Hypothalamus (tissue), 51 donors: ENCODE measurements around the gene MYO1E.
"Not testable (repeated sequence)": the region's sequence is repeated elsewhere in the genome, so short reads cannot be mapped to it uniquely, and the experiment has no call there.

Source experiments
- DNase-seq, 51 donors: peaks; one replicate each; lab custom pipeline; 2025; lab: John Stamatoyannopoulos, UW

Gene MYO1E

DNA sequence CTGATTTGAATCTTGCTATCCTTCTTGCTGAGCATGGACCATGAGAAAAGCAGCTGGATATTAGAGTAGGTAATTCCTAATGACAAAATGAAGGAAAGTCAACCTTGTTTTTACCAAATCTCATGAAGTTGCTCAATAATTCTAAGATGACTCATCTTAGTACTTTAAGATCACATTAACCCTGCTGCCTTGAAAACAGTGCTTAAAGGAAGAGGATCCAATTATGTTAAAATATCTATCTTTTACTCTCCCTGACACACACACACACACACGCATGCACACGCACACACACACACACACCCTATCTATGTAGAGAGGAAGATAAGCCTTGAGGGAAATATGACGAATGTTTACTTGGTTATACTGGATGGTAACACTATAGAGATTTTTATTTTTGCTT lies 16.0 kb upstream of the MYO1E start:
- DNase-seq = no peak

DNA sequence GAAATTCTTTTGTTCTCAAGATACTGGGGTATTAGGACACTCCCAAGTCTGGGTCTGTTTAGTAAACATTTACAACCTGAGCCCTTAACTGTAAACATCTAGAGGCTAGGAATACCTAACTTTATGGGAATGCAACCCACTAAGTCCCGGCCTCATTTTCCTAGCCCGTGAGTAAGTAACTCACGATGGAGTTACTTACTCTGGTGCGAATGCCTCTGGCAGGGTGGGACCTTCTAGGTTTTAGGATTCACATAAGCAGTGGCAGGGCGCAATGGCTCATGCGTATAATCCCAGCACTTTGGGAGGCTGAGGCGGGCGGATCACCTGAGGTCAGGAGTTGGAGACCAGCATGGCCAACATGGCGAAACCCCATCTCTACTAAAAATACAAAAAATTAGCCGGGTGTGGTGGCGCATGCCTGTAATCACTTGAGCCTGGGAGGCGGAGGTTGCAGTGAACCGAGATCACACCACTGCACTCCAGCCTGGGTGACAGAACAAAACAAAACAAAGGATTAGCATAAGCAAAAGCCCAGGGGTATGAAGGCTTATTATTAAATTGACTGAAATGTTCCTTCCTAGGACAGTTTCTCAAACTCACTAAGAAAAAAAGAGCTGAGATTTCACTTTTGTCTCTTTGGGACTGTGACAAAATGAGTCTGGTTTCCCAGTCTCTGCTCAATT lies 14.7 kb upstream of the MYO1E start:
- DNase-seq = not testable (repeated sequence)

DNA sequence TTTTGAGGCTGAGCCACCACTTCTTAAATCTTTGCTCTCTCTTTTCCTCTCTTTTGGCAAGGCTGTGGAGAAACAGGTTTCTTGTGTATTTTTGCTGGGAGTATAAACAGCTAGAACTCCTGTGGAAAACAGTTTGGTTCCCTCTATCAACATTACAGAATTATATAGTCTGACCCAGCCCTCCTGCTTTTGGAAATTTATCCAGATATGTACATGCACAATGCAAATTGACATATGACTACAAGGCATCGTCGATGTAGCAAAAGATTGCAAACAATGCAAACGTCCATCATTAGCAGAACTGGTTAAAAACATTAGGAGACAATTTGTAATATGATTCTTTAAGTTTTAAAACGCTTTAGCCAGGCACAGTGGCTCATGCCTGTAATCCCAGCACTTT lies 12.5 kb upstream of the MYO1E start:
- DNase-seq = no peak

DNA sequence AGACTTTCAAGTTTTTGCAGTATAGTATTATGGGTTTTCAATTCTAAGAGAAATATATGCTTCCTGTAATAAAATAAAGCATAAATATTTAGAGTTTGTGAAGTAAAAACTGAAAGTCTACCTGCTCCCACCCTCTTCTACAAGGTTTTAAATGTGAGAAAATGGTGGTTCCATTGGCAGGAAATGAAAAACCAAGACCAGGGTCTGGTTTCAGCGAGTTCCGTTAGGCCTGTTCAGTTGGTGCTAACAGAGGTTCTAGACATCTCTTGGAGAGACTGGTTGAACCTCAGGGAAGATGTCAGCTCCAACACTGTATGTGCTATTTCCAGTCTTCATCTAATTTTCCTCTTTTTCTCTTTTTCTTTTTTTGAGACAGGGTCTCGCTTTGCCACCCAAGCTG lies 11.8 kb upstream of the MYO1E start:
- no peak for DNase-seq

DNA sequence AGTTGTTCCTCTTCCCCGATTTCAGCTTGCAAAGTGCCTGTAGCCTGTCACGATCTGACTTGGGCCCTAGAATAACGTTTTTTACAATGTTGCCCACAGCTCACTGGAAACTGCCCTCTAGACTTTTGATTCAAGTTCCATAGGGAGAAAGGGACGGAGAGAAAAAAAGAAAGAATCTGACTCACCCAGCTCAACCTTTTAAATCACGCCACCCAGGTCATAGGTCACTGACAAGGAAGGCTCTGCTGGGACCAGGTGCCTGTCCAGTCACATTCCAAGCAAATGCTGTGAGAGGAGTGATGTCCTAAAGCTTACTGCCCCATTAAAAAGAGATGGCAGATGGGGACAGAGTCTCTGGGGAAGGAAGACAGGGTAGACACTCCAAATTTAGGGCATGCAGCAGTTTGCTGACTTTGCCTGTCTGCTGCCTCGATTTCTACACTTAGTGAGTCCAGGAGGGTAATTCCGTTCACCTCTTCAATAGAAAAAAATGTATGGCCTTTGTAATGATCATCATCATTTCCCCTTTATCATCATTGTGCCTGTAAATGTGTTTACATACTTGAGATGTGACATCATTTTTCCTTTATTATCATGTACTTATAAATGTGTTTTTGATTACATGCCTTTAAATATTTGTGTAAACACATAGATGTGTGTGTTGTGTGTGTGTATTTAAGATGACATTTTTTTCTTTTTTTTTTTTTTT lies 8.4 kb upstream of the MYO1E start:
- DNase-seq = no peak

DNA sequence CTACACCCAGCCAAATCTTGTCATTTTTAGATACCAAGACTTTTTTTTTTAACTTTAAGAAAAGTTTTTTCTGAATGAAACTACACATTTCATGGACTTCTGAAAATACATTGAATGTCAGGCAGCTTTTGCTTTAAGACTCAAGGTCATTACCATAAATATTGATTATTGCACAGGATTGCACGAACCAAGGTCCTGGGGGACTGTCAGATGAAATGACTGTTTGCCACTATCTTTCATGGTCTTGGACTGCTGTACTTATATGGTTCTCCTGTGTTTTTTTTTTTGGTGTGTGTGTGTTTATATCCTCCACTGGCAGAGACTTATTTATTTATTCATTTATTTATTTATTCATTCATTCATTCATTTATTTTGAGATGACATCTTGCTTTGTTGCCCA lies 6.9 kb upstream of the MYO1E start:
- no peak for DNase-seq

DNA sequence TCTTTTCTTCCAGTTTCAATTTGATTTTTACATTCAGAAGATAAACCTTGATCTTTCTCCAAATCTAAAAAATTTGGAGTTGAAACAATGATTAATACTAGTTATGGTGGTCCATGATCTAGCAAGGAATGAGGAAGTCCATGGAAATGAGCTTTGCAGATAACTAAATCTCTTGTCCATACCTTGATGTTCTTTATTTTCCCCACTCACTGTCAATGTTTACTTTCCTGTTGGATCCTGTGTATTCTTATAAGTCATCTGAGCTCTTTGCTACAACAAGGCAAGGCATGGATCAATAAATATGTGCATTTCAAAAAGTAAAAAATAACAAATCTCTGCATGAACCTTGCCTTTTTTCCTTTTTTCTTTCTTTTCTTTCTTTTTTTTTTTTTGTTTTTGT lies 6.2 kb upstream of the MYO1E start:
- DNase-seq = no peak

DNA sequence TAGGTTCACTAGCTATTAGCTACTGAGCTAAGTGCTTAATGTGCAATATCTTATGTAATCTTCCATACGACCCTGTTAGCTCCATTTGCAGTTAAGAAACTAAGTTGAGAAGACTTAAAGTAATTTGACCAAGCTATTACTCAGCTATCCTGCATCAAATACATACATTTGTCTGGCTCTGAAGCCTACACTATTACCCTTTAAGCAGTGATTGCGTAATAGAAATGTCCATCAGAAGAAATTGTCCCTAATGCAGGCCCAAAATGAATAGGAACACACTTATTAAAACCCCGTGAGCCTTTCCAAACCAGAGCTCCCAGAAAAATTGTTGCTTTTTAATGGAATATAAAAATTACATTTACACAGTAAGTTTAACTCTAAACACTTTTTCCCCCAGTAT lies 5.3 kb upstream of the MYO1E start:
- no peak for DNase-seq

DNA sequence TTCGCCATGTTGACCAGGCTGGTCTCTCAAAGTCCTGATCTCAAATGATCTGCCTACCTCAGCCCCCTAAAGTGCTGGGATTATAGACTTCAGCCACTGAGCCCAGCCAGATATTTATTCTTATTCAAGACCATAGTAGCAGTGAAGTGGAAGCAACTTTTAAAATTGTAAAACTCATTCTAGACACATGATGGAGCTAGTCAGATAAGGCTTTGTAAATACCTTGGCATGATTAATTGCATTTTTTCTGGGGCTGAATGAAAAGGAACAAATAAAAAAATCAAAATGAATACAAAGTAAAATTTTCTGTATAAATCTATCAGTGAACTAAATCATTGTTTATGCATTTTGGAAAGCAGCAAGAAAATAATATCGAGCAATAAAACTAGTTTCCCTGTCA lies 4.1 kb upstream of the MYO1E start:
- peak in 1 of 51 donors; percentile 6 for DNase-seq

DNA sequence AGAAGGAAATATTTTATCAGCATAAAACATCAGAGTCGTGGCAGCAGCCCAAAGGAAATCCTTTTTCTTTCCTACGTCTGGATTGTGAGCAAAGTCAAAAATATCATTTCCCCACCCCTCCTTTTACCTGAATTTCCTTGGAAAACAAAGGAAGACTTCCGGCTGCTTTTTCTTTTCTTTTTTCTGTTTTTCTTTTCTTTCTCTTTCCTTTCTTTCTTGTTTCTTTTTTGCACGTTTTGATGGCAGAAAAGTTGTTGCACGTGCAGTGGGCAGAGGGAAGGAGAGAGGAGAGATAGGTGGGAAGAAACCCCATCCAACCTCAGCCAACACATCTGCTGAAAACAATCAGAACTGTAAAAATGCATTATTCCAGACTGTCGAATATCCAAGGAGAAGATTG lies 544 bp upstream of the MYO1E start:
- DNase-seq = no peak

DNA sequence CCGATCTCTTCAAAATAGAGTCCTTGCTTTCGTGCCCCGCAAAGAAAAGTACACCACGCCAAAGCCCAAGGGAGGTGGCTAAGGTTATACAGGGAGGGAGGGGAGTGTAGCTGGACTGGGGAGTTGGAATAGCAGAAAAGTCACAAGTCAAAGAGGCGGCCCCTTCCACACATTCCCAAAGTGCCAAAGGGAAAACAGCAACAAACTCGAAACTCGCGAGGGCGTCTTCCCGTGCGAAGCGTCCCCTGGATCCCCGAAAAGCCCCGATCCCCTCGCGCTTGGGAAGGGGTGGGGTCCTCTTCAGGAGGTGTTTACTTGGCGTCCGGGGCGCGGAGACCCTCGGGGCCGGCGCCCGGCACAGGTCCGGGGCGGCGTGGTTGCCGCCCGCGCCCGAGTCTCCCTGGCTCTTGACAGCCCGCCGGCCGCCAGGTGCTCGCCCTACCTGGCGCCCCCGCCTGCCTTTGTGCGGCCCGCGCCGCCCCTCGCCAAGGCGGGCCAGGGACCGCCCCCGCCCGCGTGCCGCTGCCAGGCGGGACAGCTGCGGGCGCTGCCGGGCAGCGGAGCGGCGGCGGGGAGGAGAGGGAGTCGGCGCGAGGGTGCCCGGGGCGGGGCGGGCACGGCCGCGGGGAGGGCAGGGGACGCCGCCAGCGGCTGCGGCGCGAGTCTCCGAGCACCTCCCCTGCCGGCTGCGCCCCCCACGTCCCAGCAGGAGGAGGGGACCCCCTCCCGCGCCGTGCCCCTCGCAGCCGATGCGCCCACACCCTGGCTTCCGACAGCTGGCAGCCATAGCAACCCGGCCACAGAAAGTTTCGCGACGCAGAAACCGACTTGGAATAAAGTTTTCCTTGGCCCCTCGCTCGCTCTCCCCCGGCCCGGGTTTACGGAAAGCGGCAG lies 966 bp downstream of the MYO1E start:
- peak in 34 of 51 donors; percentile 8 to 71 (median 43) for DNase-seq

DNA sequence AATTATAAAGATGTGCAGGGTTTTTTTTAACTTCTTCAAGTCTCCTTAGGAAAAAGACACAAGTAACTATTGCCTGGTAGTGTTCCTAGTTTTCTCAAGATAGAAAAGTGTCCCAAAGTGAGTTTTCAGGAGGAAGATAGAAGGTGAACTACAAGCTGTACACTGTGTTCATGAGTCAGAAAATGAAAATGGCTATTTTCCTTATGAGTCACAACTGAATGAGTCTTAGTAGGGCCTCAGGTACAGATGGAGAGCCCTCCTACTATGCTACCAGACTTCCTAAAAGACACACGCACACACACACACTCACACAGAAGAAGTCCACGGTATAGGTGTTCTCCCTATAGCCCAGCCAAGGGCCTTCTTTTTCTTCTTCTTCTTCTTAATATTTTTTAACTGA lies 3.1 kb downstream of the MYO1E start:
- no peak for DNase-seq

DNA sequence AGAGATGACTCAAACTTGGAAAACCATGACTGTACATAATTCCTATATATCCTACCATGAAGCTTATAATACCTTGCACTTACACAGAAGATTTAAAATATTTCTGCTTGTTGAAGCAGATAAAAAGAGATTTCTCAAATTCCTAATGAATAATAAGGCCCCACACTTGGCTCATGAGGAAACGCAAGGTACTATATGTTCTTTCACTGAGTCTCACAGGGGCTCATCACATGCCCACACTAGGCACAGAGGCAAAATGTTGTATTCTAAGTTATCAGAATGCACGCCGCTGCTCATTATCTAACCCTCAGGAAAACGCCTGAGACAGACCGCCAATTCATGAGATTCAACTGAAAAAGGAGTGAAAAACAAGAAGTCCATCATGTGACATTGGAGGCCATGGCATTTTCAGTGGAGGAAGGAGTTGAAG lies 5.6 kb downstream of the MYO1E start:
- peak in 4 of 51 donors; percentile 2 to 31 (median 8) for DNase-seq

DNA sequence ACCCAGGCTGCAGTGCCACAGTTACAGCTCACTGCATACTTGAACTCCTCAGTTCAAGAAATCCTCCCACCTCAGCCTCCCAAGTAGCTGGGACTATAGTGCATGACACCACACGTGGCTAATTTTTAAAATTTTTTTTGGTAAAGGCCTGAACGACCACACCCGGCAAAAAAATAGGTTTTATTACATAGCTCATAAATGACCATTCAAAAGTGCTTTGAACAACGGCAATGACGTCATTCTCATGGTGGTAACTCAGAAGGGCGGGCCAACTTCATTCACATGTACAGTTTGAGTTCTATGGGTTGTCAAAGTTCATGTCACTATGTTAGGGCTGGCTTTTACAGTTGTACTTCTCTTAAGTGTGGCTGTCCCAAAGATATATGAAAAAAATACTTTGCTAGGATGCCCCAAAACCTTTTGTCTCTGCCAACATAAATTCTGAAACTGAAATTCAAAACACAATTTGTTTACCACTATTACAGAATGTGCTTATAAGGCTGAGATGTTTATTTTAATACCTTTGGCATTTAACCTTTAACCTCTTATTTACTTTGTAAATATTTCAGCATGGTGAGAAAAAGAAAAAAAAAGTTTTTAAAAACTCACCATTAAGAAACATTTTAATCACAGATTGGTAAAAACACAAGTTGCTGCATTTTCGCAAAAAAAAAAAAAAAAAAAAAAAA lies 6.2 kb downstream of the MYO1E start:
- DNase-seq = no peak

DNA sequence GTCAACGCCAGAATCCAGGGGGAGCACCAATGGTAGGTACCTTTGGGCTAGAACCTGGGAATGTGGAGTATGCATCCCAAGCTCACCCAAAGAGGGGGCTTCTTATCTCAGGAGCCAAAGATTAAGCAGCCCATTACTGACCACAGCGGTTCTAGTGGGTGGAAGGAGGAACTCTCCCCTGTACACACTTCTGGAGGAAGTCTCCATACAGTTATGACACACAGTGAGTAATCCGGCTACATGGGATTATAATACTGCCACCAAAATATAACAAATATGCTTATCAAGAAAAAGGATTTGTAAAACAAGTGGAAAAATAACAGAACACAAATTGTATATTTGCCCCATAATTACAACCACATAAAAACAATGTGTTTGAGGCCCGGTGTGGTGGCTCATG lies 8.4 kb downstream of the MYO1E start:
- DNase-seq = no peak

DNA sequence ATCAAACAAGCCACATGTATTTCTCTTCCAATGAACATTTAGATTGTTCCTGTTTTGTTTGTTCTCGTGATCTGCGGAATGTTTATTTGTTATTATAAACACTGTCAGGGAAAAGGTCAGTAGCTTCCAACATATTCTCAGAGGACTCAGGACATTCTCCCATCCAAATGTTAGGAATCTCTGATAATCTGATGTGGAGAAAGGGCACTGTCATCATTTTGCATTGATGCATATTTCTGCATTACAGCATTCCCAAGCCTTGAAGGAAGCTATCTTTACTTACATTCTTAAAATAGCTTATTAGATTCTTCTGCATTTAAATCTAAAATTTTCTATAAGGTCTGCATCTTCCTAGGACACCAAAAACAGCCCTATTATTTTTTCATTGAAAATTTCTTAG lies 10.3 kb downstream of the MYO1E start:
- DNase-seq = no peak

DNA sequence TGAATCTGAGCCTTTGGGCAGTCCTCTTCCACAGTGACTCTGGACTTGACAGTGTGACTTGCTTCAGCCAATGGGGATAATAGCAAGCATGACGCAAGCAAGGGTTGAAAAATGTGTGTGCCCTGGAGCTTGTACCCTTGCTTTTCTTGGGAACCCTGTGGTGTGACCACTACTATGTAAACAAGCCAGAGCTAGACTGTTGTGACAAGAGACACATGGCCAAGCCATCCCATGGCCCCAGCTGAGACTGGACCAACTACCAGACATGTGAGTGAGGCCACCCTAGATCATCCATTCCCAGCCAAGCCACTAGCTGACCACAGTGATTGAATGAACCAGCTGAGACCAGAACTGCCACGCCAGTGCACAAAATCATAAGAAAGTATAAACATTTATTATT lies 11.8 kb downstream of the MYO1E start:
- no peak for DNase-seq

DNA sequence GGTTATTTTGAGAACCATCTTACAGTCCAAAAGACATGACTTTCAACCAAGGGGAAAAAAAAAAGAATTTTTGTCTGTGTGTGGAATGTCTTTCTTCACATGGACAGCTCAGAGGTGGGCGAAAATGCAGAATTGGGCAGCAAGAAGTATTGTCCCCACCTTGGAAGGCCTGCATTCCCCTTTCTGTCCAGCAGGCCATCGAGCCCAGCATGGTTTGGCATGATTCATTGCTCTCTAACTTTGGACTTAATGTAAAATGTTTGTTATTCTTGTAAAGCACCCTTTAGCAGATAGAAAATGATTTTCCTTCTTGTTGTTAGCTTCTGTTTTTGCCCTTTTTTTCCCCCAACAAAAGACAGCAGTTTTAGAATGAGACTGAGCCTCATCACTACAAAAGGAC lies 12.4 kb downstream of the MYO1E start:
- no peak for DNase-seq

DNA sequence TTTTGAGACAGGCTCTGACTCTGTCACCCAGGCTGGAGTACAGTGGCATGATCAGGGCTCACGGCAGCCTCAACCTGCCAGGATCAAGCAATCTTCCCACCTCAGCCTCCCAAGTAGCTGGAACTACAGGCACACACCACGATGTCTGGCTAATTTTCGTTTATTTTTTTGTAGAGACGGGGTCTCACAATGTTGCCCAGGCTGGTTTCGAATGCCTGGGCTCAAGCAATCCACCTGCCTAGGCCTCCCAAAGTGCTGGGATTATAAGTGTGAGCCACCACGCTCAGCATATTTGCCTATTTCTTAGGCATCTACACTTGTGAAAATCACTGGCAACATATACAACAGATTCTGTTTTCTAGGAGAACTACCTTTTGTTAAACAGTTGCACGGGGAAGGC lies 16.9 kb downstream of the MYO1E start:
- no peak for DNase-seq

DNA sequence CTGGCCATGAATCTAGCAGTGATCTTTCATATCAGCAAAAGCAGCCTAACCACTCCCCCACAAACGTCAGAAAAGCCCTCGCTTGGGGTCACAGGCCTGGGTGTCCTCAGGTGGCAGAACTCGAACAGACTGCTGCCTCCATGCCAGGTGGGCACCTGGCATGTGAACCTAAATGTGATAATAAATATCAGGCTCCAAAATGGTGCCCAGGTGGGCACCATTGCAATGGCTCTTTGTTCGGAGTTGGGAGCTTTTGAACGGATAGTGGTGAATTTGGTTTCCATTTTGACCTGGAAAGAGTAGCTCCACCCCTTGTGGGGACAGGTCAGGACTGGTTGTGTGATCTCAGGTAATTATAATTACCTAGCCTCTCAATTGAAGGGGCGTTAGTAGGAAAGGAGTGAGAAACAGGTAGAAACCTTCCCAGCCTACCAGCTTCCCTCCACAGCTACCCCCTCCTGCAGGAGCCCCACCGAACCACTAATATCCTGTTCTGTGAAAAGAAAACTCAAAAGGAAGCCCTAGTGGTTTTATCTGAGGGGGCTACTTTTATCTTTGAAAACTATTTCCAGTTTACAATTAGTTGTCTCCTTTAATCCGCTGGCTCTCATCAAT lies 18.1 kb downstream of the MYO1E start:
- DNase-seq = no peak
